Tibial nerve (tissue), 4 donors: ENCODE data around the gene GPR27.

Experiments used
- CTCF ChIP-seq, 5 experiments: fragments of 200-600 bp in 3 of 5; fragments of 450-650 bp in 2 of 5; sonication (generic) in 3 of 5; IDR thresholded peaks; one replicate each; pipeline ENCODE4 v1.5.1; 2016 to 2019; ENCODE audit warnings: antibody characterized with exemption in 5 of 5, mild to moderate bottlenecking in 3 of 5, moderate library complexity in 2 of 5
- EP300 ChIP-seq, 2 donors: sonication (generic); formaldehyde crosslinking; IDR thresholded peaks; one replicate each; pipeline ENCODE4 v1.6.1; 2017; ENCODE audit warnings: antibody characterized with exemption in 2 of 2, mild to moderate bottlenecking in 1 of 2
- POLR2A ChIP-seq, 2 donors: fragments of 450-650 bp; IDR thresholded peaks; one replicate each; pipeline ENCODE4 v1.6.1; 2017; ENCODE audit warnings: antibody characterized with exemption in 2 of 2, mild to moderate bottlenecking in 2 of 2, moderate library complexity in 2 of 2

- no peak for TF ChIP-seq CTCF (IDR thresholded peaks at IDR 0.05)
- TF ChIP-seq POLR2A (IDR thresholded peaks at IDR 0.05), result no peak
- no peak for TF ChIP-seq EP300 (IDR thresholded peaks at IDR 0.05)
Observed at GRCh38 chr3:71760140-71760539, 6.5 kb downstream of the GPR27 start.
